Lower leg skin (tissue), 3 donors: ENCODE results near the gene ATP11B.

Experiments
- CTCF ChIP-seq, 3 donors: fragments of 450-650 bp; IDR thresholded peaks; one replicate each; pipeline ENCODE4 v1.5.1; 2016; ENCODE audit warnings: antibody characterized with exemption in 3 of 3, mild to moderate bottlenecking in 3 of 3, moderate library complexity in 2 of 3
- POLR2A ChIP-seq, 2 donors: fragments of 450-650 bp; IDR thresholded peaks; one replicate each; pipeline ENCODE4 v1.6.1; 2016 to 2017; ENCODE audit warnings: antibody characterized with exemption in 2 of 2, mild to moderate bottlenecking in 1 of 2, moderate library complexity in 1 of 2

- no peak for TF ChIP-seq CTCF (IDR thresholded peaks at IDR 0.05)
- TF ChIP-seq POLR2A (IDR thresholded peaks at IDR 0.05) = no peak
Measured at GRCh38 chr3:182947888-182948287, 154.6 kb downstream of the ATP11B start.
